Sigmoid colon (tissue), 7 donors: Measurements from ENCODE around the gene AMH. TPM values are rescaled to one million over a fixed set of nuclear protein-coding genes. Genes with fewer than 3 reads are reported as not detected.
"Not testable (repeated sequence)": the region's sequence is repeated elsewhere in the genome, so short reads cannot be mapped to it uniquely, and the experiment has no call there.

Experiments used
- DNase-seq: peaks from one replicate; pipeline ENCODE4 v3.0.0-alpha.2; 2019
- H3K27ac ChIP-seq, 4 donors: fragments of 200-600 bp; sonication (generic); one replicate each; pipeline ENCODE4 v1.5.1; 2016 to 2019; ENCODE audit warnings: mild to moderate bottlenecking in 1 of 4
- H3K27me3 ChIP-seq, 3 donors: fragments of 200-600 bp; sonication (generic); one replicate each; pipeline ENCODE4 v1.5.1; 2019; ENCODE audit warnings: mild to moderate bottlenecking in 1 of 3
- H3K36me3 ChIP-seq, 4 donors: fragments of 200-600 bp; sonication (generic); one replicate each; pipeline ENCODE4 v1.5.1; 2016 to 2019
- H3K4me1 ChIP-seq, 4 donors: fragments of 200-600 bp; sonication (generic); one replicate each; pipeline ENCODE4 v1.5.1; 2017 to 2019
- H3K4me3 ChIP-seq, 4 donors: fragments of 200-600 bp; sonication (generic); one replicate each; pipeline ENCODE4 v1.5.1; 2017 to 2019; ENCODE audit warnings: mild to moderate bottlenecking in 2 of 4, moderate library complexity in 1 of 4
- H3K9me3 ChIP-seq, 4 donors: fragments of 200-600 bp in 3 of 4; sonication (generic) in 3 of 4; one replicate each; pipeline versions ENCODE4 v1.5.1 to v1.6.1; 2013 to 2019
- EP300 ChIP-seq, 4 donors: sonication (generic); formaldehyde crosslinking; IDR thresholded peaks; one replicate each; pipeline ENCODE4 v1.6.1; 2017; ENCODE audit warnings: antibody characterized with exemption in 4 of 4
- POLR2A ChIP-seq, 2 donors: fragments of 450-650 bp; IDR thresholded peaks; one replicate each; pipeline ENCODE4 v1.6.1; 2016; ENCODE audit warnings: antibody characterized with exemption in 2 of 2, mild to moderate bottlenecking in 2 of 2, moderate library complexity in 2 of 2
- POLR2AphosphoS5 ChIP-seq, 4 donors: sonication (generic); formaldehyde crosslinking; IDR thresholded peaks; one replicate each; pipeline ENCODE4 v1.6.1; 2017; ENCODE audit warnings: antibody characterized with exemption in 4 of 4
- WGBS, 2 donors: extraction: QIAGEN DNeasy Blood & Tissue Kit; methylation state at CpG; one replicate each; pipeline ENCODE4 v1.1.7; 2013; 5-methylcytosine and 5-hydroxymethylcytosine counted together
- intact Hi-C: fragments of 100-400 bp; cut with DNase I; formaldehyde crosslinking; loops from one replicate; pipeline ENCODE4 v1.15.1; 2023
- polyA plus RNA-seq, 3 donors: library from polyadenylated mRNA; stranded (reverse); fragments of 200-250 nt; gene quantifications; one replicate each; pipeline ENCODE4 v1.2.3, GENCODE V29; 2013
- total RNA-seq, 4 donors: library from RNA; depleted of rRNA; stranded (reverse); fragments of >200 nt; gene quantifications; one replicate each; pipeline ENCODE4 v1.1.0, GENCODE V29; 2016
- TF ChIP-seq, protein P1 (sequence below), 4 experiments: fragments of 450-650 bp in 3 of 4; fragments of 200-600 bp in 1 of 4; IDR thresholded peaks; one replicate each; pipeline ENCODE4 v1.5.1; 2016 to 2019; ENCODE audit warnings: antibody characterized with exemption in 4 of 4, mild to moderate bottlenecking in 3 of 4, moderate library complexity in 2 of 4
- donor health status: healthy with polysubstance abuse.
- donor health status: Bipolar disorder and iron deficiency.
- donor health status: healthy.

AMH gene
- total and polyA plus RNA-seq, 7 donors, result 0.69 to 3.3 (median 1.8) TPM; not detected in 2

DNA sequence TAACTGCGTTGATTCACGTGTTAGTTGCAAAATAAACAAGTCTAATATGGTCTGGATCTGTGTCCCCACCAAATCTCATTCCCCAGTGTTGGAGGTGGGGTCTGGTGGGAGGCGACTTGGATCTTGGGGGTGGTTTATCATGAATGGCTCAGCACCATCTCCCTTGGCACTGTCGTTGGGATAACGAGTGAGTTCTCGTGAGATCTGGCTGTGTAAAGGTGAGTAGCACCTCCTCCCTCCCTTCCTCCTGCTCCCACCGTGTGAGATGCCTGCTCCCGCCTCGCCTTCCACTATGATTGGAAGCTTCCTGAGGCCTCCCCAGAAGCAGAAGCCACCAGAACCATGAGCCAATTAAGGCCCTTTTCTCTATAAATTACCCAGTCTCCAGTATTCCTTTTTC lies 28.0 kb downstream of the AMH start:
- 81 to 82% methylated on average over 9 of the region's 9 CpGs for WGBS, 2 donors
- H3K4me3 ChIP-seq, result no peak overlapping the region
- no peak for DNase-seq
- peaks cover 0 to 49% (median 46%) of the 10 kb centered on the region in 4 donors for H3K4me1 ChIP-seq
- TF ChIP-seq EP300 (IDR thresholded peaks at IDR 0.05), result no peak
- TF ChIP-seq POLR2A (IDR thresholded peaks at IDR 0.05), result no peak
- H3K36me3 ChIP-seq, result peaks cover 6 to 23% (median 9%) of the 10 kb centered on the region in 4 donors
- H3K27ac ChIP-seq, result no peak overlapping the region
- intact Hi-C loops, result no loop called here
- no peaks in the 10 kb centered on the region for H3K9me3 ChIP-seq
- H3K27me3 ChIP-seq, result no peaks in the 10 kb centered on the region

DNA sequence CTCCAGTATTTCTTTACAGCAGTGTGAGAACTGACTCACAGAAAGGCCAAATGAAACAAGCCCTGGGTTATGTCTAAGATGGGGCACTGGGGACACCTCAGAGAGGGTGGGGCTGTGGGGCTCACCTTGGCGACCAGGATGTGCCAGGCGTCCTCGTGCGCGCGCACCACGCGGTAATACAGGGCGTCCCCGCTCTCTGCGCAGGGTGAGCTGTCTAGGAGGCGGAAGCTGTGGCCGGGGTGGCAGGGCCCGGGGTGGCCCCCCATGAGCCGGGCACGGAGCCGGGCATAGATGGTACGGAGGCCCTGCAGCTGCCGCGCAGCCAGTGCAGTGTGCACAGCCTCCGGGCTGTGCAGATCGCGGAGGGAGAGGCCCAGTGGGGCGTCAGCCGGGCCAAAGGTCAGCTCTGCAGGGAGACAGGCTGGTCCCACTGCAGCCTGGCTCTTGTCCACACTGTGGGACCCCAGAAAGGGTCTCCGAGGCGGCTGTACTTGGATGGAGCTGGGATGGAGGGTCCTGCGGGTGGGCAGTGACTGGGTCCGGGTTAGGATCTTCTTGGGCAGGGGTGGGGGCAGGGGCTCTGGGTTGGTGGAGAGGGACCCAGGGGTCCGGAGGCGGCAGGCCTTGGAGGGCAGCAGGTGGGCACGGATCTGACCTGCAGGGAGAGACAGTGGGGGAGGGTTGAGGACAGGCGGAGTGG lies 29.5 kb downstream of the AMH start:
- peaks cover 0 to 42% (median 39%) of the 10 kb centered on the region in 4 donors for H3K4me1 ChIP-seq
- WGBS, 2 donors, result 28 to 78% methylated on average over 33 of the region's 33 CpGs
- H3K27ac ChIP-seq, result no peak overlapping the region
- no peak for DNase-seq
- H3K4me3 ChIP-seq, result no peak overlapping the region
- intact Hi-C loops, result no loop called here
- TF ChIP-seq, protein P1, sequence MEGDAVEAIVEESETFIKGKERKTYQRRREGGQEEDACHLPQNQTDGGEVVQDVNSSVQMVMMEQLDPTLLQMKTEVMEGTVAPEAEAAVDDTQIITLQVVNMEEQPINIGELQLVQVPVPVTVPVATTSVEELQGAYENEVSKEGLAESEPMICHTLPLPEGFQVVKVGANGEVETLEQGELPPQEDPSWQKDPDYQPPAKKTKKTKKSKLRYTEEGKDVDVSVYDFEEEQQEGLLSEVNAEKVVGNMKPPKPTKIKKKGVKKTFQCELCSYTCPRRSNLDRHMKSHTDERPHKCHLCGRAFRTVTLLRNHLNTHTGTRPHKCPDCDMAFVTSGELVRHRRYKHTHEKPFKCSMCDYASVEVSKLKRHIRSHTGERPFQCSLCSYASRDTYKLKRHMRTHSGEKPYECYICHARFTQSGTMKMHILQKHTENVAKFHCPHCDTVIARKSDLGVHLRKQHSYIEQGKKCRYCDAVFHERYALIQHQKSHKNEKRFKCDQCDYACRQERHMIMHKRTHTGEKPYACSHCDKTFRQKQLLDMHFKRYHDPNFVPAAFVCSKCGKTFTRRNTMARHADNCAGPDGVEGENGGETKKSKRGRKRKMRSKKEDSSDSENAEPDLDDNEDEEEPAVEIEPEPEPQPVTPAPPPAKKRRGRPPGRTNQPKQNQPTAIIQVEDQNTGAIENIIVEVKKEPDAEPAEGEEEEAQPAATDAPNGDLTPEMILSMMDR (IDR thresholded peaks at IDR 0.05), result no peak
- TF ChIP-seq EP300 (IDR thresholded peaks at IDR 0.05), result no peak
- no peak for TF ChIP-seq POLR2A (IDR thresholded peaks at IDR 0.05)
- no peak for TF ChIP-seq POLR2AphosphoS5 (IDR thresholded peaks at IDR 0.05)
- H3K36me3 ChIP-seq, result peaks cover 0 to 13% (median 3%) of the 10 kb centered on the region in 4 donors
- no peaks in the 10 kb centered on the region for H3K27me3 ChIP-seq
- H3K9me3 ChIP-seq, result no peaks in the 10 kb centered on the region

DNA sequence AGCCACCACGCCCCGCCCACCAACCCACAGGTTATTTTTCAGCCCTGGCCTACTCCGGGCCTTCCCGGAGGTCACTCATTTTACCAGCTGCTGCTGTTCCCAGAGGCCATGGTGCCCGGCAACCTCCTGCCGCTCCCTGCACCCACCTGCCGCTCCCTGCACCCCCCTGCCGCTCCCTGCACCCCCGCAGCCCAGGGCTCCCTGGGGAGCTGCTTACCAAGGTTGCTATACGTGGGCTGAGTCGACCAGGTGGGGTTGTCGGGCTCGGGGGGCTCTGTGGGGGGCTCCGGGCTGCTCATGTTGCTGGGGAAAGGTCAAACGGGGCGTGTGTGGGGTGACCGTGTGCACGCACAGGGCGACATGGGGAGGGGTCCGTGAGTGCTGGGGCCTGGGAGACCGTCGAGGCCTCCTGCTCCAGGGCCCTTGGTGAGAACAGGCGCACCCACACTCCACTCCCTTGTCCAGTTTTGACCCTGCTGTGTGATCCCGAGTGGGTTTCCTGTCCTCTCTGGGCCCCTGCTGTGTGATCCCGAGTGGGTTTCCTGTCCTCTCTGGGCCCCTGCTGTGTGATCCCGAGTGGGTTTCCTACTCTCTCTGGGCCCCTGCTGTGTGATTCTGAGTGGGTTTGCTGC lies 31.6 kb downstream of the AMH start:
- Histone ChIP-seq H3K27me3 (peaks cover 0 to 5% (median 0%) of the 10 kb centered on the region in 3 donors), H3K4me3 (no peak overlapping the region), H3K4me1 (peaks cover 0 to 23% (median 20%) of the 10 kb centered on the region in 4 donors), H3K36me3 (peaks cover 0 to 9% (median 3%) of the 10 kb centered on the region in 4 donors), H3K27ac (no peak overlapping the region), H3K9me3 (no peaks in the 10 kb centered on the region)
- no peak for DNase-seq
- TF ChIP-seq EP300 (IDR thresholded peaks at IDR 0.05), result no peak
- TF ChIP-seq POLR2A (IDR thresholded peaks at IDR 0.05), result no peak
- TF ChIP-seq, protein P1 (IDR thresholded peaks at IDR 0.05), result no peak
- intact Hi-C loops, result no loop called here
- 46 to 71% methylated on average over 26 of the region's 26 CpGs for WGBS, 2 donors

DNA sequence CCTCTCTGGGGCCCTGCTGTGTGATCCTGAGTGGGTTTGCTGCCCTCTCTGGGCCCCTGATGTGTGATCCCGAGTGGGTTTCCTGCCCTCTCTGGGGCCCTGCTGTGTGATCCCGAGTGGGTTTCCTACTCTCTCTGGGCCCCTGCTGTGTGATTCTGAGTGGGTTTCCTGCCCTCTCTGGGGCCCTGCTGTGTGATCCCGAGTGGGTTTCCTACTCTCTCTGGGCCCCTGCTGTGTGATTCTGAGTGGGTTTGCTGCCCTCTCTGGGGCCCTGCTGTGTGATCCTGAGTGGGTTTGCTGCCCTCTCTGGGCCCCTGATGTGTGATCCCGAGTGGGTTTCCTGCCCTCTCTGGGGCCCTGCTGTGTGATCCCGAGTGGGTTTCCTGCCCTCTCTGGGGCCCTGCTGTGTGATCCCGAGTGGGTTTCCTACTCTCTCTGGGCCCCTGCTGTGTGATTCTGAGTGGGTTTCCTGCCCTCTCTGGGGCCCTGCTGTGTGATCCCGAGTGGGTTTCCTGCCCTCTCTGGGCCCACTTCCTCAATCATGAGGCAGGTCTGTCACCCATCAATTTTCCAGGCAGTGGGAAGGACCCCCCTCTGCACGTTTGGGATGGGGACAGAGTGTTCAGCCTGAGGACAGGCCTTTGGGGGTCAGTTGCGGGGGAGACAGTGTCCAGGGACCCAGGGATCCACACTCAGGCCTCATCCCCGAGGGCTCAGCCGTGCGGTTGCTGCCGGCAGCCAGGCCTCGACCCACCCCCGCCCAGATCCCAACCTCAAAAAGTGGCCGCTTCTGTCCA lies 32.3 kb downstream of the AMH start:
- H3K27me3 ChIP-seq, intact Hi-C loops, H3K9me3 ChIP-seq, DNase-seq, H3K36me3 ChIP-seq: not testable (repeated sequence)
- 20 to 27% methylated on average over 16 of the region's 16 CpGs for WGBS, 2 donors
- H3K27ac ChIP-seq, result peak overlapping the region in 2 of 4 donors; percentile 33 to 40
- H3K4me1 ChIP-seq, result peaks cover 0 to 16% (median 13%) of the 10 kb centered on the region in 4 donors
- H3K4me3 ChIP-seq, result peak overlapping the region in 3 of 4 donors; percentile 25 to 39 (median 39)

DNA sequence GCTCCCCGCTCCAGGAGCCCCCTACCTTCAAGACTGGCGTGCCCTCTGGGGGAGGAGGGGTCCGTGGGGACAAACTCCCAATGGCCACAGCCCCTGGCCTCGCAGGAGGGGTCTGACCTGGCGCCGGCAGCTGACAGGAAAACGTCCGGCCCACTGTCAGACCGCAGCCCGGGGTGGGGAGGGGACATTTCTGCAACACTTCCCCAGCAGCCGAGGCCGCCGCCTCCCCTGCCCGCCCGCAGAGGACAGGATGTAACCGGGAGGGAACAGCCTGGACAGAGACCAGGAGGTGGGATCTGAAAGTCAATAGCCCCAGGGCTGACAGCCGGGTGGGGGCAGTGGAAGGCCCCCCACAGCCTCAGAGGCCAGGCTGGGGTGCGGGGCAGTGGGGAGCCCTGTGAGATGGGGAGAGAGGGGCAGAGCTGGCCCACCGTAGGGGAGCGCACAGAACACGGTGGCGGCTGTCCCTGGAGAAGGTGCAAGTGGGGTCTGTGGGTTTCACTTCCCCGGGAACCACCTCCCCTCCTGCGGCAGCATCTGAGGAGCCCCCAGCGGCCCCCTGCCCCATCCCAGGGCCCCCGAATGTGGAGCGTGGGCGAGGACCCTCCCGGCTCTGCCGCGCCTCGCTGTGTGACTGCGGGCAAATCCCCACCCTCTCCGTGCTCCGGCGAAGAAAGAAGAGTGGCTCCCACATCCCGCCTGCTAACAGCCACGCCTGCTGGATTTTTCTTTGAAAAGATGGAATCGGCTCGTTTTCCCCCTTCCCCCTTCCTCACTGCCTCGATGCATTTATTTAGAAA lies 33.1 kb downstream of the AMH start, which contains the start of gene PEAK3:
PEAK3 (minus strand) TSS at position 114 of the 800 bp plus-strand sequence. CDS start 1,244 bp downstream, outside the sequence.
- peak; percentile 89 for DNase-seq
- WGBS, 2 donors, result 8 to 10% methylated on average over 41 of the region's 41 CpGs
- Histone ChIP-seq H3K4me3 (peak within 1 kb of the TSS in 3 of 4 donors; percentile 25 to 39 (median 39)), H3K4me1 (peaks cover 0 to 15% (median 12%) of the 10 kb centered on the region in 4 donors), H3K27me3 (peaks cover 0 to 5% (median 0%) of the 10 kb centered on the region in 3 donors), H3K27ac (peak within 1 kb of the TSS in 2 of 4 donors; percentile 33 to 40), H3K36me3 (no peaks in the 10 kb centered on the region), H3K9me3 (no peaks in the 10 kb centered on the region)
- no peak for TF ChIP-seq EP300 (IDR thresholded peaks at IDR 0.05)
- TF ChIP-seq, protein P1 (IDR thresholded peaks at IDR 0.05), result no peak
- no peak for TF ChIP-seq POLR2A (IDR thresholded peaks at IDR 0.05)
- peak in 3 of 4 donors; percentile 7 to 18 (median 13) for TF ChIP-seq POLR2AphosphoS5 (IDR thresholded peaks at IDR 0.05)
- intact Hi-C loops, result no loop called here
